H1 (cell line): ENCODE measurements around the gene FAT1. TPM values are rescaled to one million over a fixed set of nuclear protein-coding genes. Genes with fewer than 3 reads are reported as not detected.

Experiments
- CTCF ChIA-PET: fragments of 300-600 bp; sonication (Branson Sonifier 250); formaldehyde crosslinking; loops from one replicate; lab custom pipeline; 2021; ENCODE audit not compliant: partially characterized antibody; lab: Charles Lee
- POLR2A ChIA-PET: fragments of 300-600 bp; sonication (Branson Sonifier 250); formaldehyde crosslinking; loops from one replicate; lab custom pipeline; 2021; ENCODE audit warnings: inconsistent platforms; ENCODE audit not compliant: partially characterized antibody; lab: Charles Lee
- DNase-seq, 2 experiments: peaks; one replicate each; pipeline versions ENCODE4 v3.0.0 to v3.0.0-alpha.2; 2010 to 2022; ENCODE audit warnings: low spot score in 2 of 2, low read depth in 1 of 2, mixed read lengths in 1 of 2
- FAIRE-seq: peaks from 2 replicates; lab custom pipeline; 2011; peaks lifted over from hg19 to GRCh38; lab: Jason Lieb, UNC
- H2AFZ ChIP-seq: 2 replicates; pipeline ENCODE4 v1.8.1; 2012; ENCODE audit warnings: low read length, inconsistent platforms
- H2AK5ac ChIP-seq: 2 replicates; pipeline ENCODE4 v1.6.1; 2013; ENCODE audit warnings: low read depth, low read length
- H2BK120ac ChIP-seq: replicated peaks from 2 replicates; pipeline ENCODE3; 2013; ENCODE audit warnings: low read depth, low read length, inconsistent platforms
- H2BK12ac ChIP-seq: 2 replicates; pipeline ENCODE4 v1.6.1; 2013; ENCODE audit warnings: low read depth, low read length
- H2BK15ac ChIP-seq: 2 replicates; pipeline ENCODE4 v1.6.1; 2013; ENCODE audit warnings: low read length
- H2BK20ac ChIP-seq: 2 replicates; pipeline ENCODE4 v1.6.1; 2013; ENCODE audit warnings: low read length
- H2BK5ac ChIP-seq: 2 replicates; pipeline ENCODE4 v1.6.1; 2013; ENCODE audit warnings: low read depth, low read length
- H3K14ac ChIP-seq: 2 replicates; pipeline ENCODE4 v1.6.1; 2013; ENCODE audit warnings: inconsistent platforms; ENCODE audit not compliant: insufficient read length
- H3K18ac ChIP-seq: 2 replicates; pipeline ENCODE4 v1.6.1; 2013; ENCODE audit warnings: low read length; ENCODE audit errors: extremely low read depth
- H3K23ac ChIP-seq: 2 replicates; pipeline ENCODE4 v1.6.1; 2013; ENCODE audit warnings: inconsistent platforms; ENCODE audit not compliant: insufficient read length
- H3K23me2 ChIP-seq: 2 replicates; pipeline ENCODE4 v1.6.1; 2013; ENCODE audit warnings: low read depth, low read length
- H3K27ac ChIP-seq: 2 replicates; pipeline ENCODE4 v1.6.1; 2011; ENCODE audit warnings: low read depth, low read length, inconsistent platforms
- H3K27me3 ChIP-seq, 4 experiments: replicated peaks in 1 of 4; 1 replicate in 1 of 4; 2 replicates in 3 of 4; pipeline versions ENCODE4 v1.6.1 to v1.8.1; 2011 to 2013; ENCODE audit warnings: low read length in 3 of 4, mild to moderate bottlenecking in 3 of 4, inconsistent platforms in 2 of 4, mixed read lengths in 2 of 4, moderate library complexity in 1 of 4; ENCODE audit not compliant: control insufficient read depth in 3 of 4, insufficient read depth in 3 of 4; ENCODE audit errors: extremely low read depth in 1 of 4
- H3K36me3 ChIP-seq, 4 experiments: 2 replicates each; pipeline versions ENCODE4 v1.6.1 to v1.8.1; 2011 to 2013; ENCODE audit warnings: mild to moderate bottlenecking in 4 of 4, low read length in 3 of 4, moderate library complexity in 2 of 4, control low read depth in 1 of 4, inconsistent platforms in 1 of 4; ENCODE audit not compliant: insufficient read depth in 4 of 4, control insufficient read depth in 2 of 4
- H3K4ac ChIP-seq: replicated peaks from 2 replicates; pipeline ENCODE3; 2013; ENCODE audit warnings: low read length, low read depth, mixed read lengths, inconsistent platforms; ENCODE audit not compliant: insufficient read length
- H3K4me1 ChIP-seq, 4 experiments: replicated peaks in 1 of 4; 1 replicate in 1 of 4; 2 replicates in 3 of 4; pipeline versions ENCODE4 v1.6.1 to v1.8.1; 2011 to 2013; ENCODE audit warnings: low read length in 3 of 4, inconsistent platforms in 2 of 4, mixed read lengths in 1 of 4; ENCODE audit not compliant: insufficient read depth in 4 of 4, control insufficient read depth in 3 of 4
- H3K4me2 ChIP-seq, 2 experiments: 2 replicates each; pipeline versions ENCODE4 v1.6.1 to v1.8.1; 2011 to 2013; ENCODE audit warnings: low read depth in 2 of 2, low read length in 2 of 2, control low read depth in 1 of 2, inconsistent platforms in 1 of 2, mild to moderate bottlenecking in 1 of 2; ENCODE audit not compliant: insufficient read depth in 1 of 2
- H3K4me3 ChIP-seq, 4 experiments: fragments of 200-600, 300-600 bp in 1 of 4; sonication (generic), shearing (Covaris generic), sonication (Bioruptor Twin) in 1 of 4; 2 replicates each; pipeline versions ENCODE4 v1.5.1 to v1.8.1; 2011 to 2016; ENCODE audit warnings: low read length in 4 of 4, low read depth in 3 of 4, control low read depth in 2 of 4, inconsistent platforms in 2 of 4, mild to moderate bottlenecking in 2 of 4, mixed read lengths in 1 of 4, moderate library complexity in 1 of 4; ENCODE audit not compliant: insufficient read depth in 2 of 4; ENCODE audit errors: extremely low read depth in 1 of 4
- H3K56ac ChIP-seq: replicated peaks from 2 replicates; pipeline ENCODE3; 2013; ENCODE audit warnings: low read depth, mild to moderate bottlenecking, mixed read lengths, low read length, inconsistent platforms; ENCODE audit not compliant: insufficient read length
- H3K79me1 ChIP-seq: 2 replicates; pipeline ENCODE4 v1.6.1; 2013; ENCODE audit warnings: low read depth, low read length, control low read depth
- H3K79me2 ChIP-seq, 2 experiments: 2 replicates each; pipeline versions ENCODE4 v1.6.1 to v1.8.1; 2012 to 2013; ENCODE audit warnings: low read length in 2 of 2, mild to moderate bottlenecking in 2 of 2, inconsistent platforms in 1 of 2; ENCODE audit not compliant: insufficient read depth in 2 of 2, control insufficient read depth in 1 of 2
- H3K9ac ChIP-seq, 4 experiments: replicated peaks in 1 of 4; 1 replicate in 1 of 4; 2 replicates in 3 of 4; pipeline versions ENCODE4 v1.6.1 to v1.8.1; 2011 to 2013; ENCODE audit warnings: low read depth in 3 of 4, low read length in 3 of 4, control low read depth in 2 of 4, mild to moderate bottlenecking in 2 of 4, moderate library complexity in 2 of 4, inconsistent platforms in 1 of 4; ENCODE audit errors: extremely low read depth in 1 of 4
- H3K9me3 ChIP-seq, 2 experiments: 2 replicates each; pipeline versions ENCODE4 v1.6.1 to v1.8.1; 2012 to 2013; ENCODE audit warnings: mild to moderate bottlenecking in 2 of 2, moderate library complexity in 2 of 2, control low read depth in 1 of 2, inconsistent platforms in 1 of 2, low read depth in 1 of 2, low read length in 1 of 2, mixed read lengths in 1 of 2; ENCODE audit not compliant: insufficient read depth in 2 of 2
- H4K20me1 ChIP-seq, 2 experiments: replicated peaks in 1 of 2; 2 replicates each; pipeline versions ENCODE3 to v1.8.1; 2011 to 2013; ENCODE audit warnings: inconsistent platforms in 2 of 2, low read length in 2 of 2, mild to moderate bottlenecking in 1 of 2; ENCODE audit not compliant: insufficient read depth in 2 of 2, control insufficient read depth in 1 of 2
- H4K5ac ChIP-seq: 2 replicates; pipeline ENCODE4 v1.6.1; 2013; ENCODE audit warnings: low read length, low read depth, mixed read lengths, inconsistent platforms; ENCODE audit not compliant: insufficient read length
- H4K8ac ChIP-seq: 2 replicates; pipeline ENCODE4 v1.8.0; 2013; ENCODE audit warnings: mild to moderate bottlenecking, moderate library complexity, low read length, inconsistent platforms; ENCODE audit not compliant: insufficient read depth; ENCODE audit errors: extremely low read depth
- H4K91ac ChIP-seq: replicated peaks from 2 replicates; pipeline ENCODE3; 2013; ENCODE audit warnings: low read length, mixed read lengths, inconsistent platforms; ENCODE audit not compliant: insufficient read length
- ASH2L ChIP-seq: fragments of 200-600, 300-600 bp; sonication (generic); IDR thresholded peaks from one replicate; pipeline ENCODE4 v1.7.1; 2017; ENCODE audit warnings: low read length
- BRCA1 ChIP-seq: IDR thresholded peaks from 2 replicates; pipeline ENCODE4 v1.6.1; 2012; ENCODE audit warnings: low read depth, low read length, improper control_type of control experiment
- CBX5 ChIP-seq: fragments of 300-800, 300-1000 bp; sonication (generic); IDR thresholded peaks from 2 replicates; pipeline ENCODE4 v1.7.1; 2016; ENCODE audit warnings: antibody characterized with exemption, low read length, low read depth
- CREB1 ChIP-seq: IDR thresholded peaks from 2 replicates; pipeline ENCODE4 v1.6.1; 2012; ENCODE audit warnings: inconsistent platforms
- EP300 ChIP-seq, 2 experiments: IDR thresholded peaks; 1 replicate in 1 of 2; 2 replicates in 1 of 2; pipeline ENCODE4 v1.6.1; 2011 to 2012; ENCODE audit warnings: low read depth in 2 of 2, low read length in 2 of 2, mild to moderate bottlenecking in 2 of 2, borderline replicate concordance in 1 of 2, inconsistent platforms in 1 of 2, moderate library complexity in 1 of 2
- GABPA ChIP-seq: IDR thresholded peaks from 2 replicates; pipeline ENCODE4 v1.6.1; 2011; ENCODE audit warnings: mild to moderate bottlenecking, low read length, moderate library complexity, borderline replicate concordance; ENCODE audit not compliant: insufficient read depth
- POLR2AphosphoS5 ChIP-seq: IDR thresholded peaks from 2 replicates; pipeline ENCODE4 v1.6.1; 2011; ENCODE audit warnings: low read depth, low read length
- RAD21 ChIP-seq, 2 experiments: IDR thresholded peaks in 1 of 2; conservative IDR thresholded peaks in 1 of 2; 2 replicates each; pipeline ENCODE4 v1.6.1; 2011; ENCODE audit warnings: low read depth in 2 of 2, low read length in 2 of 2, improper control_type of control experiment in 1 of 2, inconsistent platforms in 1 of 2, mild to moderate bottlenecking in 1 of 2, moderate library complexity in 1 of 2
- RXRA ChIP-seq: IDR thresholded peaks from 2 replicates; pipeline ENCODE4 v1.6.1; 2011; ENCODE audit warnings: low read depth, mild to moderate bottlenecking, low read length, moderate library complexity; ENCODE audit not compliant: insufficient read depth
- SP4 ChIP-seq: IDR thresholded peaks from 2 replicates; pipeline ENCODE4 v1.6.1; 2012; ENCODE audit warnings: low read length, inconsistent platforms
- SUZ12 ChIP-seq: fragments of 200-600 bp; sonication (generic); IDR thresholded peaks from 2 replicates; pipeline ENCODE4 v1.6.1; 2012; ENCODE audit warnings: mild to moderate bottlenecking, inconsistent platforms, low read length, moderate library complexity, mixed read lengths
- TBP ChIP-seq: IDR thresholded peaks from 2 replicates; pipeline ENCODE4 v1.6.1; 2011; ENCODE audit warnings: low read depth, low read length, improper control_type of control experiment
- ZNF274 ChIP-seq: IDR thresholded peaks from 2 replicates; pipeline ENCODE4 v1.7.0; 2012; ENCODE audit warnings: low read length, borderline replicate concordance; ENCODE audit errors: extremely low read depth
- WGBS, 2 experiments: shearing (Covaris generic) in 1 of 2; methylation state at CpG; one replicate each; pipeline versions ENCODE4 v1.1.6 to v1.1.7; 2013 to 2015; ENCODE audit warnings: low lambda C conversion rate in 2 of 2, mixed read lengths in 2 of 2, inconsistent platforms in 1 of 2, low coverage in 1 of 2, missing lambda C conversion rate in 1 of 2; ENCODE audit not compliant: insufficient replicate concordance in 2 of 2, insufficient coverage in 1 of 2, insufficient read length in 1 of 2; ENCODE audit errors: extremely low coverage in 1 of 2, missing lambda C conversion rate in 1 of 2; 5-methylcytosine and 5-hydroxymethylcytosine counted together
- polyA plus RNA-seq, 7 experiments: library from polyadenylated mRNA; depleted of rRNA in 3 of 7; stranded (reverse) in 5 of 7; unstranded in 2 of 7; fragments of >200 nt in 5 of 7; fragments of 200-250 nt in 2 of 7; gene quantifications; 1 replicate in 5 of 7; 2 replicates in 1 of 7; 4 replicates in 1 of 7; pipeline versions ENCODE4 v1.2.1 to v1.2.3, GENCODE V29; 2011 to 2013; ENCODE audit warnings: missing spikeins in 2 of 7, mixed read lengths in 2 of 7
- total RNA-seq: library from RNA; stranded (reverse); fragmentation: NEBNext Ultra II Directional; extraction: Animal tissue kit (Norgen Biotek cat#: 25700); gene quantifications from 2 replicates; pipeline ENCODE4 v1.2.1, GENCODE V29; 2021

Gene FAT1
- total and polyA plus RNA-seq, 2 of the 8 experiments (the other 6 are each of a cell fraction or from before 2014, with no cell fraction given) = 94.4 to 137 TPM

DNA sequence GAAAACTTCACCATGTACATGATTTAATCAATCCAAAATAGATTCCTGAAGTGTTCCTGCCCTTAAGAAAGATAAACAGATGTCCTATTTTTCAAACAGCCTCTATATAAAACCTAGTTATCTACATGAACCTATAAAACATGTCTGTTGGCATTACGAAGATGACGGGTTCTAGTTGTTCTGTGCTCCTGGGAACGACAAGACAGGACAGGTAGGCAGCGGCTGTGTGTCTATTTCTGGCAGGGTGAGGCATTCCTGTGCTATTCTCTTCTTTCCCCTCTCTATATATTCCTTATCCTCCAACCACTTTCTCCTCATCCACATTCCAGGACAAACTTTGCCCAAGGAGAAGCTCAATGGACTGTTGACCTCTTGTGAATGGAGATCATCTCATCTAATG lies 6.1 kb downstream of the FAT1 start:
- peaks cover 4% of the 10 kb centered on the region; the same call in 1 of the 2 replicates for H3K23me2 ChIP-seq
- 87% methylated on average over 4 of the region's 4 CpGs; no CpG with 5 or more reads in 1 of the 2 experiments for WGBS, 2 experiments
- no peak overlapping the region for H3K14ac ChIP-seq
- H3K23ac ChIP-seq = no peak overlapping the region
- H3K9me3 ChIP-seq = no peaks in the 10 kb centered on the region; a peak in 1 of 4 replicates
- no peak overlapping the region for H4K8ac ChIP-seq
- H3K56ac ChIP-seq = no peak overlapping the region
- no peak overlapping the region for H3K9ac ChIP-seq
- H4K20me1 ChIP-seq = peaks cover 17 to 23% of the 10 kb centered on the region in 2 experiments
- ChIA-PET POLR2A (no interaction called here), CTCF (interaction anchor here (0.7 to 3.5 kb wide), 5 partner anchors 34 to 421 kb away, joined by 3 to 16 read pairs (median 4); no protein-coding TSS in a partner anchor)
- DNase-seq = no peak
- no peak overlapping the region for H2BK20ac ChIP-seq
- no peak overlapping the region for H3K4ac ChIP-seq
- no peak overlapping the region for H2AFZ ChIP-seq
- no peak overlapping the region for H2BK12ac ChIP-seq
- H3K4me3 ChIP-seq = no peak overlapping the region
- no peak overlapping the region for H2AK5ac ChIP-seq
- no peak overlapping the region for H2BK15ac ChIP-seq
- H4K91ac ChIP-seq = no peak overlapping the region
- H2BK120ac ChIP-seq = no peak overlapping the region
- H3K4me1 ChIP-seq = peaks cover 0 to 21% (median 12%) of the 10 kb centered on the region in 4 experiments; a peak in 4 of 7 replicates
- peaks cover 0 to 4% (median 0%) of the 10 kb centered on the region in 4 experiments; a peak in 1 of 8 replicates for H3K36me3 ChIP-seq
- no peak overlapping the region for H2BK5ac ChIP-seq
- no peaks in the 10 kb centered on the region; a peak in 1 of 7 replicates for H3K27me3 ChIP-seq
- H3K79me2 ChIP-seq = peaks cover 39 to 98% of the 10 kb centered on the region in 2 experiments
- H3K79me1 ChIP-seq = peaks cover 7% of the 10 kb centered on the region
- no peak overlapping the region for H3K18ac ChIP-seq
- no peak overlapping the region for H4K5ac ChIP-seq
- H3K4me2 ChIP-seq = no peak overlapping the region
- no peak overlapping the region for H3K27ac ChIP-seq
- no peak for FAIRE-seq
- TF ChIP-seq TBP = no peak
- TF ChIP-seq RXRA = no peak
- TF ChIP-seq SP4 = no peak
- no peak for TF ChIP-seq EP300 (IDR thresholded peaks at IDR 0.05; ENCODE audit: borderline replicate concordance in 1 of 2, low read depth in 2 of 2, low read length in 2 of 2)
- TF ChIP-seq CREB1 = no peak
- no peak for TF ChIP-seq CBX5
- TF ChIP-seq BRCA1 = no peak
- no peak for TF ChIP-seq SUZ12
- no peak for TF ChIP-seq ASH2L
- TF ChIP-seq POLR2AphosphoS5 = no peak
- no peak for TF ChIP-seq ZNF274
- TF ChIP-seq GABPA = no peak
- no peak for TF ChIP-seq RAD21 (IDR thresholded peaks at IDR 0.05 in 1 of 2, conservative IDR thresholded peaks at IDR 0.05 in 1 of 2; ENCODE audit: low read depth in 2 of 2, low read length in 2 of 2)
